ENCODE measurements around the gene FAM180B.
A peak's percentile ranks its signal among the peaks of the same experiment; 100 is the strongest.

The FAM180B gene

DNA sequence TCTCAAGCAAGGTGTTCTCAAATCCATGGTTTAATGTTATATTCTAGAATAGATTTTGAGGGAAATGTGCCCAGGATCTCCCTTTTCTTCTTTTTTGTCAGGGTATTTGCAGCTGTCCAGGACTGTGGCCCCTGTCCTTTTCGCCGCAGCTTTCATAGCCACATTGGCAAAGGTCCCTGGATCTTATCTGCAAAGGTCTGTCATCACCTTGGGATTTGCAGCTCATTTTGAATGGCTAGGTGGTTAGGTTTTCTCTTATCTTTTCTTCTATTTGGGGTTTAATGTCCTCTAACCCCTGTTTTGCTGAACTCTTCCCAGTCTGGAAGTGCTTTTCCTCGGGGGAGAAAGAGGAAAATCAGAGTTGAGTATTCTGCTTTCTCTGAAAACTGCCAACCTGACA, 19.4 kb downstream of the FAM180B start:
- no peak for ATAC-seq
- no peak for TF ChIP-seq ZC3H10 (CRISPR knock-in tag; IDR thresholded peaks at IDR 0.05)
- no peak for TF ChIP-seq PPARA (CRISPR knock-in tag; IDR thresholded peaks at IDR 0.05; ENCODE audit: borderline replicate concordance)
- TF ChIP-seq ZFP30 (CRISPR knock-in tag; IDR thresholded peaks at IDR 0.05): no peak
- TF ChIP-seq ZNF8 (CRISPR knock-in tag; IDR thresholded peaks at IDR 0.05): no peak
- TF ChIP-seq, protein P1, sequence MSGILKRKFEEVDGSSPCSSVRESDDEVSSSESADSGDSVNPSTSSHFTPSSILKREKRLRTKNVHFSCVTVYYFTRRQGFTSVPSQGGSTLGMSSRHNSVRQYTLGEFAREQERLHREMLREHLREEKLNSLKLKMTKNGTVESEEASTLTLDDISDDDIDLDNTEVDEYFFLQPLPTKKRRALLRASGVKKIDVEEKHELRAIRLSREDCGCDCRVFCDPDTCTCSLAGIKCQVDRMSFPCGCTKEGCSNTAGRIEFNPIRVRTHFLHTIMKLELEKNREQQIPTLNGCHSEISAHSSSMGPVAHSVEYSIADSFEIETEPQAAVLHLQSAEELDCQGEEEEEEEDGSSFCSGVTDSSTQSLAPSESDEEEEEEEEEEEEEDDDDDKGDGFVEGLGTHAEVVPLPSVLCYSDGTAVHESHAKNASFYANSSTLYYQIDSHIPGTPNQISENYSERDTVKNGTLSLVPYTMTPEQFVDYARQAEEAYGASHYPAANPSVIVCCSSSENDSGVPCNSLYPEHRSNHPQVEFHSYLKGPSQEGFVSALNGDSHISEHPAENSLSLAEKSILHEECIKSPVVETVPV (CRISPR knock-in tag; IDR thresholded peaks at IDR 0.05): no peak
- no peak for TF ChIP-seq RARB (CRISPR knock-in tag; IDR thresholded peaks at IDR 0.05)
- TF ChIP-seq BACH2 (CRISPR knock-in tag; IDR thresholded peaks at IDR 0.05; ENCODE audit: borderline replicate concordance): no peak
- no peak for TF ChIP-seq ESRRG (CRISPR knock-in tag; IDR thresholded peaks at IDR 0.05)
- TF ChIP-seq SNAI2 (CRISPR knock-in tag; IDR thresholded peaks at IDR 0.05): no peak
- TF ChIP-seq CSDC2 (CRISPR knock-in tag; IDR thresholded peaks at IDR 0.05): no peak
- TF ChIP-seq, protein P2, sequence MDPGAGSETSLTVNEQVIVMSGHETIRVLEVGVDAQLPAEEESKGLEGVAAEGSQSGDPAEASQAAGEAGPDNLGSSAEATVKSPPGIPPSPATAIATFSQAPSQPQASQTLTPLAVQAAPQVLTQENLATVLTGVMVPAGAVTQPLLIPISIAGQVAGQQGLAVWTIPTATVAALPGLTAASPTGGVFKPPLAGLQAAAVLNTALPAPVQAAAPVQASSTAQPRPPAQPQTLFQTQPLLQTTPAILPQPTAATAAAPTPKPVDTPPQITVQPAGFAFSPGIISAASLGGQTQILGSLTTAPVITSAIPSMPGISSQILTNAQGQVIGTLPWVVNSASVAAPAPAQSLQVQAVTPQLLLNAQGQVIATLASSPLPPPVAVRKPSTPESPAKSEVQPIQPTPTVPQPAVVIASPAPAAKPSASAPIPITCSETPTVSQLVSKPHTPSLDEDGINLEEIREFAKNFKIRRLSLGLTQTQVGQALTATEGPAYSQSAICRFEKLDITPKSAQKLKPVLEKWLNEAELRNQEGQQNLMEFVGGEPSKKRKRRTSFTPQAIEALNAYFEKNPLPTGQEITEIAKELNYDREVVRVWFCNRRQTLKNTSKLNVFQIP (CRISPR knock-in tag; IDR thresholded peaks at IDR 0.05; ENCODE audit: borderline replicate concordance, low read depth): no peak
- TF ChIP-seq ISL1 (CRISPR knock-in tag; IDR thresholded peaks at IDR 0.05): no peak
- TF ChIP-seq, protein P3, sequence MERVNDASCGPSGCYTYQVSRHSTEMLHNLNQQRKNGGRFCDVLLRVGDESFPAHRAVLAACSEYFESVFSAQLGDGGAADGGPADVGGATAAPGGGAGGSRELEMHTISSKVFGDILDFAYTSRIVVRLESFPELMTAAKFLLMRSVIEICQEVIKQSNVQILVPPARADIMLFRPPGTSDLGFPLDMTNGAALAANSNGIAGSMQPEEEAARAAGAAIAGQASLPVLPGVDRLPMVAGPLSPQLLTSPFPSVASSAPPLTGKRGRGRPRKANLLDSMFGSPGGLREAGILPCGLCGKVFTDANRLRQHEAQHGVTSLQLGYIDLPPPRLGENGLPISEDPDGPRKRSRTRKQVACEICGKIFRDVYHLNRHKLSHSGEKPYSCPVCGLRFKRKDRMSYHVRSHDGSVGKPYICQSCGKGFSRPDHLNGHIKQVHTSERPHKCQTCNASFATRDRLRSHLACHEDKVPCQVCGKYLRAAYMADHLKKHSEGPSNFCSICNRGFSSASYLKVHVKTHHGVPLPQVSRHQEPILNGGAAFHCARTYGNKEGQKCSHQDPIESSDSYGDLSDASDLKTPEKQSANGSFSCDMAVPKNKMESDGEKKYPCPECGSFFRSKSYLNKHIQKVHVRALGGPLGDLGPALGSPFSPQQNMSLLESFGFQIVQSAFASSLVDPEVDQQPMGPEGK (CRISPR knock-in tag; IDR thresholded peaks at IDR 0.05; ENCODE audit: borderline replicate concordance): no peak
- no peak for TF ChIP-seq TOX (CRISPR knock-in tag; IDR thresholded peaks at IDR 0.05; ENCODE audit: borderline replicate concordance)
- TF ChIP-seq, protein P4, sequence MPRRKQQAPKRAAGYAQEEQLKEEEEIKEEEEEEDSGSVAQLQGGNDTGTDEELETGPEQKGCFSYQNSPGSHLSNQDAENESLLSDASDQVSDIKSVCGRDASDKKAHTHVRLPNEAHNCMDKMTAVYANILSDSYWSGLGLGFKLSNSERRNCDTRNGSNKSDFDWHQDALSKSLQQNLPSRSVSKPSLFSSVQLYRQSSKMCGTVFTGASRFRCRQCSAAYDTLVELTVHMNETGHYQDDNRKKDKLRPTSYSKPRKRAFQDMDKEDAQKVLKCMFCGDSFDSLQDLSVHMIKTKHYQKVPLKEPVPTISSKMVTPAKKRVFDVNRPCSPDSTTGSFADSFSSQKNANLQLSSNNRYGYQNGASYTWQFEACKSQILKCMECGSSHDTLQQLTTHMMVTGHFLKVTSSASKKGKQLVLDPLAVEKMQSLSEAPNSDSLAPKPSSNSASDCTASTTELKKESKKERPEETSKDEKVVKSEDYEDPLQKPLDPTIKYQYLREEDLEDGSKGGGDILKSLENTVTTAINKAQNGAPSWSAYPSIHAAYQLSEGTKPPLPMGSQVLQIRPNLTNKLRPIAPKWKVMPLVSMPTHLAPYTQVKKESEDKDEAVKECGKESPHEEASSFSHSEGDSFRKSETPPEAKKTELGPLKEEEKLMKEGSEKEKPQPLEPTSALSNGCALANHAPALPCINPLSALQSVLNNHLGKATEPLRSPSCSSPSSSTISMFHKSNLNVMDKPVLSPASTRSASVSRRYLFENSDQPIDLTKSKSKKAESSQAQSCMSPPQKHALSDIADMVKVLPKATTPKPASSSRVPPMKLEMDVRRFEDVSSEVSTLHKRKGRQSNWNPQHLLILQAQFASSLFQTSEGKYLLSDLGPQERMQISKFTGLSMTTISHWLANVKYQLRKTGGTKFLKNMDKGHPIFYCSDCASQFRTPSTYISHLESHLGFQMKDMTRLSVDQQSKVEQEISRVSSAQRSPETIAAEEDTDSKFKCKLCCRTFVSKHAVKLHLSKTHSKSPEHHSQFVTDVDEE (CRISPR knock-in tag; IDR thresholded peaks at IDR 0.05): no peak
- TF ChIP-seq, protein P5, sequence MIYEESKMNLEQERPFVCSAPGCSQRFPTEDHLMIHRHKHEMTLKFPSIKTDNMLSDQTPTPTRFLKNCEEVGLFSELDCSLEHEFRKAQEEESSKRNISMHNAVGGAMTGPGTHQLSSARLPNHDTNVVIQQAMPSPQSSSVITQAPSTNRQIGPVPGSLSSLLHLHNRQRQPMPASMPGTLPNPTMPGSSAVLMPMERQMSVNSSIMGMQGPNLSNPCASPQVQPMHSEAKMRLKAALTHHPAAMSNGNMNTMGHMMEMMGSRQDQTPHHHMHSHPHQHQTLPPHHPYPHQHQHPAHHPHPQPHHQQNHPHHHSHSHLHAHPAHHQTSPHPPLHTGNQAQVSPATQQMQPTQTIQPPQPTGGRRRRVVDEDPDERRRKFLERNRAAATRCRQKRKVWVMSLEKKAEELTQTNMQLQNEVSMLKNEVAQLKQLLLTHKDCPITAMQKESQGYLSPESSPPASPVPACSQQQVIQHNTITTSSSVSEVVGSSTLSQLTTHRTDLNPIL (CRISPR knock-in tag; IDR thresholded peaks at IDR 0.05; ENCODE audit: low read depth): no peak
- TF ChIP-seq ZFP3 (CRISPR knock-in tag; IDR thresholded peaks at IDR 0.05): no peak
- no peak for TF ChIP-seq GLIS3 (CRISPR knock-in tag; IDR thresholded peaks at IDR 0.05)
- TF ChIP-seq ZNF565 (CRISPR knock-in tag; conservative IDR thresholded peaks at IDR 0.05; ENCODE audit: low read depth): no peak
- no peak for TF ChIP-seq ARNTL (CRISPR knock-in tag; IDR thresholded peaks at IDR 0.05; ENCODE audit: borderline replicate concordance, low read depth)

DNA sequence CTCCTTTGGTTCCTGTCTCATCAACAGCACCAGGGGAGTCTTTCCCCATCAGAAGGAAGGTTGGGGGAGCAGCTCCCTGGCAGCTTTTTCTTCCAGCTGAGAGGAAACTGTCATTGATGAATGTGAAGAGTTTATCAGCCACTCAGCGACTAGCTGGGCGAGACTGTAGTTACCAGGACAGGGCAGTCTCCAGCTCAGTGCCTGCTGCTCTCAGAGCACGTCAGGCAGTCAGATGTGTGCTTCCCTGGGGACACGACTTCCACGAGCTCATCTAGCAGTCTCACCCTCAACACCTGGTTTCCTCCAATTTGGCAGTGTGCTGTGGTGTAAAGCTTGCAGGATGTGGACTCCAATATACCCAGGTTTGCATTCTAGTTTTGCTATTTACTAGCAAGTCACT, 20.3 kb downstream of the FAM180B start:
- ATAC-seq: peak; percentile 62
- no peak for TF ChIP-seq ZFP3 (CRISPR knock-in tag; IDR thresholded peaks at IDR 0.05)
- TF ChIP-seq ISL1 (CRISPR knock-in tag; IDR thresholded peaks at IDR 0.05): no peak
- TF ChIP-seq, protein P2 (CRISPR knock-in tag; IDR thresholded peaks at IDR 0.05; ENCODE audit: borderline replicate concordance, low read depth): no peak
- TF ChIP-seq PPARA (CRISPR knock-in tag; IDR thresholded peaks at IDR 0.05; ENCODE audit: borderline replicate concordance): no peak
- TF ChIP-seq CSDC2 (CRISPR knock-in tag; IDR thresholded peaks at IDR 0.05): no peak
- TF ChIP-seq, protein P5 (CRISPR knock-in tag; IDR thresholded peaks at IDR 0.05; ENCODE audit: low read depth): no peak
- no peak for TF ChIP-seq TOX (CRISPR knock-in tag; IDR thresholded peaks at IDR 0.05; ENCODE audit: borderline replicate concordance)

All from SK-N-SH treated with all-trans-retinoic acid at 6 μM for 48 hours (cell line).